ENCODE results near the gene DGKB.
A peak's percentile ranks its signal among the peaks of the same experiment; 100 is the strongest.
"Not testable (repeated sequence)": the region's sequence is repeated elsewhere in the genome, so short reads cannot be mapped to it uniquely, and the experiment has no call there.

The DGKB gene

DNA sequence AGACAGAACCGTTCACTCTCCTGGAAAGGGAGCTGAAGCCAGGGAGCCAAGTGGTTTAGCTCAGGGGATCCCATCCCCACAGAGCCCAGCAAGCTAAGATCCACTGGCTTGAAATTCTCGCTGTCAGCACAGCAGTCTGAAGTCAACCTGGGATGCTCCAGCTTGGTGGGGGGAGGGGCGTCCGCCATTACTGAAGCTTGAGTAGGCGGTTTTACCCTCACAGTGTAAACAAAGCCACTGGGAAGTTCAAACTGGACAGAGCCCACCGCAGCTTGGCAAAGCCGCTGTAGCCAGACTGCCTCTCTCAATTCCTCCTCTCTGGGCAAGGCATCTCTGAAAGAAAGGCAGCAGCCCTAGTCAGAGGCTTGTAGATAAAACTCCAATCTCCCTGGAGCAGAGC is 443.7 kb downstream of the DGKB start:
- not testable (repeated sequence) for DNase-seq (ENCODE audit: low read depth in 3 of 3)

DNA sequence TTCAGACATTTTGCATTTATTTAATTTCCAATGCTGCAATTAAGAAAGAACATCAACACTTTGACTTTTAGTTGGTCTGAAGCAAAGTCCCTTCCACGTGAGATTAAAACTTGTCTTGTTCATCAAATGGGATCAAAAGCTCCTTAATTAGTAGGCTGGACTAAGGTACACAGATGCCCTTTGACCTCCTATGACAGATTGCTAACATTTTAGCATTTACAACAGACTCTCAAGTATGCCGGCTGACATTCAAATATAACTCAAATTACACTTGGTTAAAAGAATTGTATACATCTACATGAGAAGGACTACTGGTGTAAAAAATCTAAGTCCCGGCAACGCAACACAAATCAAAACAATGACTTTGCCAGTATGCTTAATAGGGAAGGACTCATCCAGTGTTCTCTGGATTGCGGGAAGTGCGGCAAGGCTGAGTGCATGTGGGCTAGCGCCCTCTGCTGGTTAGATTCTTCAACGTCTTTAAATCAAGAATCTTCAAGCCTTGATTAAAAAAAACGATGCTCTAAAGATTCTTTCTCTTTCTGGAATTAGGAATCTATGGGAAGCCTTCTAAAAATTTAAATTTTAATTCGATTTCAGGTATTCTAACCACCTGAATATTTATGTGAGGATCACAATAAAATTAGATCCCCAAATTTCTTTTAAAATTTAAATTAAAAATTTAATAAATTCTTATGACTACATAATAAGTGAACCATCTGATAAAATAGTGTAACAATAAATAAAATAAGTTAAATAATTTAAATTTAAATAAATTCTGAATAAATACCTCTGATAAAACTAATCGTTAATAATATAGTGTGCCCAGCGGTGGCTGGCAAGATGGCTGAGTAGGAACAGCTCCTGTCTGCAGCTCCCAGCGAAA is 444.7 kb downstream of the DGKB start:
- peak in 2 of 3 donors; percentile 20 to 23 for DNase-seq (ENCODE audit: low read depth in 3 of 3)

DNA sequence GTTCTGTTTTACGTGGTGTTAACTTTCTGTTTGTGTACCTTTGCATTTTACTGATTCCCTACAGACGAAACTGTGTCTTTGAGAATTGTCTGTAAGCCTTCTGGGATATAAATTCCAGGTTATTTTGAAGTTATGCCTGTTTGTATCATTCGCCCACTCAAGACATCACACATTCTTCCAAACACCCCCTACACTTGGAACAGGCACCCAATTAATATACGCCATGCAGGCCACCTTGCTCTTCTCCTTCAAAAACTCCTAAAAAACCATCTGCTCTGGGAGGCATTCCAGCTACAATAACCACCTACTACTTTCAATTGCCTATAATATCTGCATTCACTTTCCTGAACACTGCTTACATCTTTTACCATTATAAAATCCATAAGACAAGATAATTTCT is 453.3 kb downstream of the DGKB start:
- DNase-seq (ENCODE audit: low read depth in 3 of 3), result no peak

DNA sequence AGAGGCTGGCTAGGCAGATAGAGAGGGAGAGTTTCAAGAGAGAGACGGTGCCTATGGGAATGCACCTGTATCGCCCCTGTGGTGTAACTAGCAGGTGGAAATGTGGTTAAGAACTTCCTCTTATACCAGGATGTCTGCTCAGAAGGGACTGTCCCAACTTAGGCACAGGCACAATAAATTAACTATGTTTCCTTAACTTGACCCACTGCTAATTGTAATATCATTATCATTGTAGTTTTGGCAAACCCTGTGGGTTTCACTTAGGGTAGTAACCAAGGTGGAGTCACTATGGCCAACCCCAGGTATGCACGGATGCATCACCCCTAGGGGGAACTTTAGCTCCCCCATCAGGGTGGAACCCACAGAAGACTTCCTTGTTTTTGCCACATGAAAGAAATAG is 455.7 kb downstream of the DGKB start:
- DNase-seq (ENCODE audit: low read depth in 3 of 3), result no peak

DNA sequence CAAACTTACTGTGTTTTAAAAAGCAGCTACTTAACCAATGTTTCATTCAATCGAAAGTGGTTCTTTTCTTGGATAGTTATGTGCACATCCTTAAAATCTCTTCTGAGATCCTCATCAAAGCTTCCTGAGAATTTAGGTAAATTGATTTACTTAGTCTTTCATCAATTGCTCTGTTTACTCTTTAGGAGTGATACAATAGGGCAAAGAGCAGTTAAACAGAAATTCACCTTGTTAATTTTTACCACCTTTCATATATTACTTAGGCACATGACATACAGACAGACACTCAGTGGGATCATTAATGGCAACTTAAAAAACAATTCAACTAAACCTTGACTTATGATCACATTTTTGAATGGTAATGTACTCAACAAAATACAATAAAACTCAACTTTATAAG is 456.3 kb downstream of the DGKB start:
- DNase-seq (ENCODE audit: low read depth in 3 of 3), result no peak

- no peak for DNase-seq (ENCODE audit: low read depth in 3 of 3)
These were observed 464.2 kb downstream of the DGKB start for GRCh38 chr7:14438366-14438765.

DNA sequence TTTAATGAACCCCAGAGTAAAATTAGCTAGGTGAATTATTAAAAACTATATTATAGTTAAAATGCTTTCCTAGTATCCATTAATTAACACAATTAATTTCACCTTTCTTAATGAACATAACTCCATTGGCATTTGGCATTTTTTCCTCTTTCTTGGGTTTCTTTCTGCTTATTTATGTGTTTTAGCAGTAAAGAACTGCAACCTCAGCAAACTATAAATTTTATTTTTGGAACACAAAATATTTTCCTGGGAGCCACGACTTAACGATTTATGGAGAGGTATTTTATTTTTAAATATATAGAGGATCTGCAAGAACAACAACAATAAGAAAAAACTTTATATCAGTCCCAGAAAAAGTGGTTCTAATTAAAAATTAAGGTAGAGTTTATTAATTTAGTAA is 465.7 kb downstream of the DGKB start:
- DNase-seq (ENCODE audit: low read depth in 3 of 3), result no peak

DNA sequence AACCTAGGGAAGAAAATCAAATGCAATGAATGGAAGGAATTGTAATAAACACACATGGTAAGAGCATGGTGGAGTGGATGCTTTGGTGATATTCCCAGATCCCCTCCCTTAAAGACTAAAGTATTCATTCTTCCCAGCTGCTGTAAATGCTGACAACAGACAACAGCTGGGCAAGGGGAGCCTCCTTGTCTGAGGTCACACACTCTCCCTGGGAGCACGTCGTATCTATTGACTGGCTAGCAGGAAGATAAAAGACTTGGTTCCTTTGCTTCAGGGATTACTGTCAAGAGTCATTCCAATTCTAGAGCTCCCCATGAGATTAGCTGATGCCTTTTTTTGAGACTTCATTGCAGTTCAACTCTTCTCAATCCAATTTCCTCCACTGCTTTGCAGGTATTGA is 469.6 kb downstream of the DGKB start:
- DNase-seq (ENCODE audit: low read depth in 3 of 3), result no peak

- DNase-seq (ENCODE audit: low read depth in 3 of 3), result no peak
These were observed 471.6 kb downstream of the DGKB start for GRCh38 chr7:14430926-14431325.

GRCh38 chr7:14425559-14425958 is 477.0 kb downstream of the DGKB start:
- DNase-seq (ENCODE audit: low read depth in 3 of 3), result no peak

- DNase-seq (ENCODE audit: low read depth in 3 of 3), result no peak
These were observed 477.9 kb downstream of the DGKB start for GRCh38 chr7:14424675-14425074.

GRCh38 chr7:14420768-14421167 is 481.8 kb downstream of the DGKB start:
- DNase-seq (ENCODE audit: low read depth in 3 of 3), result no peak

GRCh38 chr7:14419531-14419930 is 483.0 kb downstream of the DGKB start:
- no peak for DNase-seq (ENCODE audit: low read depth in 3 of 3)

GRCh38 chr7:14418633-14419032 is 483.9 kb downstream of the DGKB start:
- no peak for DNase-seq (ENCODE audit: low read depth in 3 of 3)

- no peak for DNase-seq (ENCODE audit: low read depth in 3 of 3)
These were observed 488.1 kb downstream of the DGKB start for GRCh38 chr7:14414274-14414986.

GRCh38 chr7:14407246-14408015 is 495.1 kb downstream of the DGKB start:
- no peak for DNase-seq (ENCODE audit: low read depth in 3 of 3)

DNA sequence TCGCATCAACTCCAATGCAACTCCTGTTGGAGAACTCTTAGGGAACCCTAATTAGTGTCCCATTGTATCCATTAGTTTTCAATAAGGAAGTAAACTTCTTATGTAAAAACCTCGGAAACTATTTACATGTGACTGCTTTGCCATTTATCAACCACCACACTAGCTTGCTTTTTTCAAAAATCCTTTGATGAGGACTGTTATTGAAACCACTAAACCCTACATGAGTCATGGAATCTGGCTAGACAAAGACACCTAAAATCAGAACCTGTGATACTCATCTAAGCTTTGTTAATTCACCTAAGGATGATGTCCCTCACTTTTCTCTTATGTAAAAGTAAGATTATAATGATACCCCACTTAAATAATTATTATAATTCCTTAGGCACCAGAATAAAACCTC is 499.0 kb downstream of the DGKB start:
- DNase-seq (ENCODE audit: low read depth in 3 of 3), result no peak

DNA sequence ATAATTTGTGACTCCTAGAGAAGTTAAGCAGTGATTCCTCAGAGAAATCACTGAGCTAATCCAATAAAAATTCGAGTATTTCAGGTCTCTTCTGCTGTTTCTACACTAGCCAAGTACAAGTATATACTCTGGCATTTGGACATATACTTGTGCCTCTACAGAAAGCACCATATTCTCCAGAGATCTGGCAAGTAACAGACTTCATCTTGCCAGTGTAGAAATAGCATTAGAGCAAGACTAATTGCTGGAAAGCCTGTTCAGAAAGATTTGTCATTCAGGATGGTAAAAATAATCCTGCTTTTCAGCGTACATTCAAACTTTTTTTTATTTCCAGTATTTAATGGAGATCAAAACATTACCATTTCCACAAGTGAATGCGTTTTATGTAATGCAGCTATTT is 502.3 kb downstream of the DGKB start:
- no peak for DNase-seq (ENCODE audit: low read depth in 3 of 3)

GRCh38 chr7:14398526-14398925 is 504.0 kb downstream of the DGKB start:
- no peak for DNase-seq (ENCODE audit: low read depth in 3 of 3)

GRCh38 chr7:14395860-14396259 is 506.7 kb downstream of the DGKB start:
- DNase-seq (ENCODE audit: low read depth in 3 of 3), result no peak

- DNase-seq (ENCODE audit: low read depth in 3 of 3), result no peak
These were observed 507.8 kb downstream of the DGKB start for GRCh38 chr7:14394786-14395185.

DNA sequence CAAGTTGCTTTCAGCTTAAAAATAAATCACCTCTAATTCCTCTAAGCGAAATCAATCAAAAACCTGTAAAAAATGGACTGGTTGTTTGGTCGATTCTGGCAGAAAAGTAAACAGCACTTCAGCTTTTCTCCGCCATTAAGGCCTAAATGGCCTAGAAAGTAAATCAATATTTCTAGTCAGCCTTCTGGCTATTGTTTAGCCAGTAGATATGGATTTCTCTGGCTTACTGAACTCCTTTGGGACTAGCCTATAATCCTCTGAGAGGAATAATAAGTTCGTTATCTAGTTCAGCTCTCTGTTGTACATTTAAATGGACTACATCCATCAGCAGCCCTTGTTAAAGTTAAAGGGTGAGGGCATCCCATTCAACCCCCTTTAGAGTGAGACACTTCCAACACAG is 513.0 kb downstream of the DGKB start:
- no peak for DNase-seq (ENCODE audit: low read depth in 3 of 3)

Data from stimulated activated CD4-positive, alpha-beta T cell treated with anti-CD3 and anti-CD28 coated beads, TNF-alpha, amount 100 ng/mL, for 48 hours (primary cell).